HUDEP-2 (cell line): Measurements from ENCODE around the gene XPO4.

Source experiments
- DNase-seq, 76 experiments: peaks; one replicate each; lab custom pipeline; 2025; ENCODE audit not compliant: unreplicated experiment in 76 of 76; lab: John Stamatoyannopoulos, UW

Gene XPO4

GRCh38 chr13:20831254-20831653 lies 71.3 kb downstream of the XPO4 start:
- no peak for DNase-seq

GRCh38 chr13:20828539-20829364 lies 73.8 kb downstream of the XPO4 start:
- peak in 28 of 76 experiments; percentile 2 to 57 (median 25) for DNase-seq

- no peak for DNase-seq
Measured at GRCh38 chr13:20826843-20827560, 75.5 kb downstream of the XPO4 start.

- DNase-seq = no peak
Measured at GRCh38 chr13:20826301-20826700, 76.2 kb downstream of the XPO4 start.

- DNase-seq = no peak
Measured at GRCh38 chr13:20825477-20825875, 77.1 kb downstream of the XPO4 start.

GRCh38 chr13:20824762-20825476 lies 77.6 kb downstream of the XPO4 start:
- no peak for DNase-seq

- no peak for DNase-seq
Measured at GRCh38 chr13:20823071-20823470, 79.5 kb downstream of the XPO4 start.

GRCh38 chr13:20822406-20822805 lies 80.1 kb downstream of the XPO4 start:
- DNase-seq = no peak

- DNase-seq = no peak
Measured at GRCh38 chr13:20819715-20820114, 82.8 kb downstream of the XPO4 start.

GRCh38 chr13:20815464-20815863 lies 87.1 kb downstream of the XPO4 start:
- DNase-seq = no peak

GRCh38 chr13:20814224-20814910 lies 88.2 kb downstream of the XPO4 start:
- DNase-seq = peak in 14 of 76 experiments; percentile 7 to 55 (median 21)

- DNase-seq = peak in 5 of 76 experiments; percentile 5 to 17 (median 7)
Measured at GRCh38 chr13:20812890-20813289, 89.7 kb downstream of the XPO4 start.

GRCh38 chr13:20810808-20811207 lies 91.7 kb downstream of the XPO4 start:
- DNase-seq = no peak

- DNase-seq = no peak
Measured at GRCh38 chr13:20808874-20809273, 93.7 kb downstream of the XPO4 start.

- DNase-seq = peak in 29 of 76 experiments; percentile 3 to 55 (median 18)
Measured at GRCh38 chr13:20803180-20803965, 99.2 kb downstream of the XPO4 start.

GRCh38 chr13:20801707-20802106 lies 100.8 kb downstream of the XPO4 start:
- no peak for DNase-seq

GRCh38 chr13:20799726-20800416 lies 102.7 kb downstream of the XPO4 start:
- no peak for DNase-seq

GRCh38 chr13:20798027-20798426 lies 104.5 kb downstream of the XPO4 start:
- DNase-seq = peak in 2 of 76 experiments; percentile 3 to 32

- no peak for DNase-seq
Measured at GRCh38 chr13:20796791-20797508, 105.6 kb downstream of the XPO4 start.
